HCT116 (cell line): ENCODE measurements around the gene TOP1. TPM values are rescaled to one million over a fixed set of nuclear protein-coding genes. Genes with fewer than 3 reads are reported as not detected.

Experiments
- ATAC-seq: fragments of 200-7000 bp; cut with Tn5 transposase; 2 replicates; pipeline ENCODE4 v1.9.1; 2020; ENCODE audit warnings: mild to moderate bottlenecking, moderate library complexity
- BruUV-seq: library from RNA; stranded (reverse); fragments of 400-500 nt; replicated peaks from 2 replicates; lab custom pipeline; 2021; lab: Mats Ljungman, UMichigan
- CTCF ChIA-PET: fragments of 300-600 bp; sonication (Branson Sonifier 250); formaldehyde crosslinking; loops from one replicate; lab custom pipeline; 2021; ENCODE audit warnings: antibody characterized with exemption; lab: Charles Lee
- POLR2A ChIA-PET: fragments of 300-600, 350-600 bp; sonication (Branson Sonifier 250); formaldehyde crosslinking; loops from one replicate; lab custom pipeline; 2021; ENCODE audit warnings: antibody characterized with exemption; lab: Charles Lee
- RAD21 ChIA-PET, 2 experiments: fragments of 300-600 bp; sonication (Branson Sonifier 250); formaldehyde crosslinking; loops; one replicate each; lab custom pipeline; 2023; ENCODE audit warnings: low total read pairs in 2 of 2; ENCODE audit not compliant: uncharacterized antibody in 2 of 2, unreplicated experiment in 2 of 2, low non-redundant PET in 1 of 2; lab: Charles Lee
- DNase-seq: peaks from one replicate; pipeline ENCODE4 v3.0.0-alpha.2; 2010; ENCODE audit warnings: low read depth, low spot score
- H2AFZ ChIP-seq: fragments of 200-600 bp; shearing (Covaris generic), sonication (generic); 2 replicates; pipeline ENCODE4 v1.6.1; 2017; ENCODE audit warnings: low read depth, mixed run types, mixed read lengths, antibody characterized with exemption, low read length; ENCODE audit not compliant: poor library complexity, severe bottlenecking
- H3K27ac ChIP-seq: 2 replicates; pipeline ENCODE4 v1.5.1; 2012; ENCODE audit warnings: low read depth, low read length
- H3K27me3 ChIP-seq: fragments of 200-600 bp; sonication (generic); 2 replicates; pipeline ENCODE4 v1.6.1; 2016; ENCODE audit warnings: mixed run types, low read length, mixed read lengths; ENCODE audit not compliant: insufficient read depth
- H3K36me3 ChIP-seq, 2 experiments: fragments of 200-500 bp in 1 of 2; fragments of 200-600 bp in 1 of 2; sonication (Bioruptor generic) in 1 of 2; sonication (generic) in 1 of 2; 2 replicates each; pipeline versions ENCODE4 v1.5.1 to v1.6.1; 2014 to 2016; ENCODE audit warnings: low read length in 2 of 2, inconsistent platforms in 1 of 2, mixed read lengths in 1 of 2, mixed run types in 1 of 2; ENCODE audit not compliant: insufficient read depth in 2 of 2, control insufficient read depth in 1 of 2
- H3K4me1 ChIP-seq, 2 experiments: fragments of 200-600 bp in 1 of 2; sonication (generic) in 1 of 2; 2 replicates each; pipeline versions ENCODE4 v1.5.1 to v1.6.1; 2012 to 2017; ENCODE audit warnings: low read length in 2 of 2, inconsistent platforms in 1 of 2, mild to moderate bottlenecking in 1 of 2, mixed read lengths in 1 of 2, mixed run types in 1 of 2, moderate library complexity in 1 of 2; ENCODE audit not compliant: insufficient read depth in 2 of 2, control insufficient read depth in 1 of 2
- H3K4me2 ChIP-seq: fragments of 200-600 bp; sonication (generic); 2 replicates; pipeline ENCODE4 v1.6.1; 2017; ENCODE audit warnings: mixed run types, low read length, mixed read lengths
- H3K4me3 ChIP-seq, 2 experiments: fragments of 200-600 bp in 1 of 2; sonication (generic) in 1 of 2; replicated peaks in 1 of 2; 2 replicates each; pipeline ENCODE4 v1.5.1; 2011 to 2016; ENCODE audit warnings: low read length in 2 of 2, control low read depth in 1 of 2, low read depth in 1 of 2, mild to moderate bottlenecking in 1 of 2, mixed read lengths in 1 of 2, mixed run types in 1 of 2
- H3K79me2 ChIP-seq: fragments of 200-600 bp; sonication (generic); 2 replicates; pipeline ENCODE4 v1.6.1; 2017; ENCODE audit warnings: mild to moderate bottlenecking, mixed run types, low read length, moderate library complexity, mixed read lengths; ENCODE audit not compliant: insufficient read depth
- H3K9ac ChIP-seq: fragments of 200-600 bp; sonication (generic); 2 replicates; pipeline ENCODE4 v1.6.1; 2016; ENCODE audit warnings: low read length, mixed read lengths
- H3K9me2 ChIP-seq: fragments of 200-600 bp; sonication (generic), shearing (Covaris generic); 2 replicates; pipeline ENCODE4 v1.6.1; 2017; ENCODE audit warnings: mixed run types, mild to moderate bottlenecking, moderate library complexity; ENCODE audit not compliant: insufficient read depth
- H3K9me3 ChIP-seq, 2 experiments: fragments of 200-500 bp in 1 of 2; fragments of 200-600 bp in 1 of 2; sonication (Bioruptor generic) in 1 of 2; sonication (generic) in 1 of 2; 2 replicates each; pipeline ENCODE4 v1.6.1; 2014 to 2017; ENCODE audit warnings: low read length in 2 of 2, mixed read lengths in 2 of 2, inconsistent platforms in 1 of 2, low read depth in 1 of 2, mild to moderate bottlenecking in 1 of 2, mixed run types in 1 of 2, moderate library complexity in 1 of 2; ENCODE audit not compliant: control insufficient read depth in 1 of 2, insufficient read depth in 1 of 2
- H4K20me1 ChIP-seq: fragments of 200-600 bp; sonication (generic), shearing (Covaris generic); 2 replicates; pipeline ENCODE4 v1.6.1; 2017; ENCODE audit warnings: mixed run types, mild to moderate bottlenecking, moderate library complexity; ENCODE audit not compliant: insufficient read depth
- CBX3 ChIP-seq: IDR thresholded peaks from 2 replicates; pipeline ENCODE4 v1.6.1; 2012; ENCODE audit warnings: low read depth
- CEBPB ChIP-seq: IDR thresholded peaks from 2 replicates; pipeline ENCODE4 v1.6.1; 2012; ENCODE audit warnings: low read depth
- EGR1 ChIP-seq: IDR thresholded peaks from 2 replicates; pipeline ENCODE4 v1.6.1; 2012; ENCODE audit warnings: low read depth
- EZH2 ChIP-seq: fragments of 200-600 bp; sonication (generic); IDR thresholded peaks from 2 replicates; pipeline ENCODE4 v1.6.1; 2017; ENCODE audit warnings: antibody characterized with exemption, mixed run types
- FOSL1 ChIP-seq: IDR thresholded peaks from 2 replicates; pipeline ENCODE4 v1.6.1; 2012; ENCODE audit warnings: low read depth
- POLR2AphosphoS5 ChIP-seq: IDR thresholded peaks from 2 replicates; pipeline ENCODE4 v1.6.1; 2011; ENCODE audit warnings: mild to moderate bottlenecking, low read depth, low read length, moderate library complexity
- SIN3A ChIP-seq: IDR thresholded peaks from 2 replicates; pipeline ENCODE4 v1.6.1; 2012; ENCODE audit warnings: low read depth
- YY1 ChIP-seq: IDR thresholded peaks from 2 replicates; pipeline ENCODE4 v1.6.1; 2011; ENCODE audit warnings: low read length, low read depth, moderate library complexity, mild to moderate bottlenecking; ENCODE audit not compliant: insufficient replicate concordance; ENCODE audit errors: extremely low read depth
- intact Hi-C: fragments of 100-400 bp; cut with micrococcal nuclease; formaldehyde crosslinking; loops from 2 replicates; pipeline ENCODE4 v1.10.0; 2022
- total RNA-seq: library from RNA; stranded (reverse); gene quantifications from one replicate; pipeline ENCODE4 v1.2.1, GENCODE V29; 2021; ENCODE audit not compliant: unreplicated experiment
- TF ChIP-seq, protein P1 (sequence below): IDR thresholded peaks from 2 replicates; pipeline ENCODE4 v1.6.1; 2012; ENCODE audit warnings: low read depth
- TF ChIP-seq, protein P2 (sequence below): IDR thresholded peaks from 2 replicates; pipeline ENCODE4 v1.6.1; 2012

Gene TOP1
- total RNA-seq, 1 experiment from 2014 or later: 190 TPM

DNA sequence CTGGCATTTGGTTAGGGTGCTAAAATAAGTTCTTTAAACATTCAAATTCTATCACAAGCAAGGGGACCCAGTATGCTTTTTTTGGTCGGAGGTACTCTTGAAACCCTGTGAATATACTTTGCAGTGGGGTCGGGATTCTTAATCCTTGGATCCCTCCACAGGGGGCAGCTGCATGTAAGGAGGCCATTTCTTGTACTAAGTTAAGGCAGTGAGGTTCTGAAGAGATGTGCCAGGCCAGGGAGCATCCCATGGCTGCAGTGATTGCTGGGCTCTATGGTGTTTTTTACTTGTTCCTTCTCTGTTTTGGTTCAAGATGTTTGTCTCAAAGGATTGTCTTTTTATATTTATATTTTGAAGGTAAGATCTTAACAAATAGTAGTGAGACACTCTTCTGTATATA lies 50.4 kb downstream of the TOP1 start:
- no peak overlapping the region for H3K4me3 ChIP-seq
- no peaks in the 10 kb centered on the region for H3K9me3 ChIP-seq
- H4K20me1 ChIP-seq: peaks cover 11% of the 10 kb centered on the region; the same call in 1 of the 2 replicates
- no peak overlapping the region for H2AFZ ChIP-seq
- H3K9me2 ChIP-seq: no peaks in the 10 kb centered on the region
- ATAC-seq: no peak
- H3K9ac ChIP-seq: no peak overlapping the region
- no peak overlapping the region for H3K4me2 ChIP-seq
- no peak overlapping the region for H3K27ac ChIP-seq
- ChIA-PET POLR2A (no interaction called here), RAD21 (interaction anchor here (1.0 to 1.2 kb wide), 2 partner anchors 89 kb away, joined by 4 to 5 read pairs; no protein-coding TSS in a partner anchor), CTCF (interaction anchor here (0.8 to 2.2 kb wide), 3 partner anchors 10 to 88 kb away, joined by 3 to 17 read pairs (median 7); no protein-coding TSS in a partner anchor)
- intact Hi-C loops: loop anchor here (5.0 kb wide), 1 partner anchor 112 kb away; no protein-coding TSS in a partner anchor
- peaks cover 83% of the 10 kb centered on the region for H3K79me2 ChIP-seq
- no TSS peak for BruUV-seq
- TF ChIP-seq CBX3 (no peak), POLR2AphosphoS5 (0 out of 2 replicates have a peak, but pooled peaks have one; percentile 8), EGR1 (no peak)
- TF ChIP-seq, protein P1, sequence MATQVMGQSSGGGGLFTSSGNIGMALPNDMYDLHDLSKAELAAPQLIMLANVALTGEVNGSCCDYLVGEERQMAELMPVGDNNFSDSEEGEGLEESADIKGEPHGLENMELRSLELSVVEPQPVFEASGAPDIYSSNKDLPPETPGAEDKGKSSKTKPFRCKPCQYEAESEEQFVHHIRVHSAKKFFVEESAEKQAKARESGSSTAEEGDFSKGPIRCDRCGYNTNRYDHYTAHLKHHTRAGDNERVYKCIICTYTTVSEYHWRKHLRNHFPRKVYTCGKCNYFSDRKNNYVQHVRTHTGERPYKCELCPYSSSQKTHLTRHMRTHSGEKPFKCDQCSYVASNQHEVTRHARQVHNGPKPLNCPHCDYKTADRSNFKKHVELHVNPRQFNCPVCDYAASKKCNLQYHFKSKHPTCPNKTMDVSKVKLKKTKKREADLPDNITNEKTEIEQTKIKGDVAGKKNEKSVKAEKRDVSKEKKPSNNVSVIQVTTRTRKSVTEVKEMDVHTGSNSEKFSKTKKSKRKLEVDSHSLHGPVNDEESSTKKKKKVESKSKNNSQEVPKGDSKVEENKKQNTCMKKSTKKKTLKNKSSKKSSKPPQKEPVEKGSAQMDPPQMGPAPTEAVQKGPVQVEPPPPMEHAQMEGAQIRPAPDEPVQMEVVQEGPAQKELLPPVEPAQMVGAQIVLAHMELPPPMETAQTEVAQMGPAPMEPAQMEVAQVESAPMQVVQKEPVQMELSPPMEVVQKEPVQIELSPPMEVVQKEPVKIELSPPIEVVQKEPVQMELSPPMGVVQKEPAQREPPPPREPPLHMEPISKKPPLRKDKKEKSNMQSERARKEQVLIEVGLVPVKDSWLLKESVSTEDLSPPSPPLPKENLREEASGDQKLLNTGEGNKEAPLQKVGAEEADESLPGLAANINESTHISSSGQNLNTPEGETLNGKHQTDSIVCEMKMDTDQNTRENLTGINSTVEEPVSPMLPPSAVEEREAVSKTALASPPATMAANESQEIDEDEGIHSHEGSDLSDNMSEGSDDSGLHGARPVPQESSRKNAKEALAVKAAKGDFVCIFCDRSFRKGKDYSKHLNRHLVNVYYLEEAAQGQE: no peak
- peaks cover 0 to 1% of the 10 kb centered on the region in 2 experiments; a peak in 1 of 4 replicates for H3K4me1 ChIP-seq
- H3K36me3 ChIP-seq: peaks cover 56 to 69% of the 10 kb centered on the region in 2 experiments
- no peak for DNase-seq
- H3K27me3 ChIP-seq: no peaks in the 10 kb centered on the region

DNA sequence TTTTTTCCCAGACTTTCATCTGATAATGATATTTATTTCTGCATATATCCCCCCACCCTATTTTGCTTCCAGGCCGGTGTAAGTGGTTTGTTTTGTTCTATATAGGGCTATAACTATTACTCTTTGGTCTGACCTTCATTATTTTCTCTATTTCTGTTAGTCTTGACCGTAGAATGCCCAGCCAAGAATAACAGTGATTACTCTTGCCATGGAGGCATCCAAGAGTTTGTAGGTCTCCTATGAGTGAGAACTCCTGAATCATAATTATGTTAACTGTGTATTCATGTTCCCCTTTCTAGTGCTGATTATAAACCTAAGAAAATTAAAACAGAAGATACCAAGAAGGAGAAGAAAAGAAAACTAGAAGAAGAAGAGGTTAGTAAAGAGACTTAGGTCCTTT lies 52.2 kb downstream of the TOP1 start:
- TF ChIP-seq YY1: no peak
- no peak for TF ChIP-seq FOSL1
- TF ChIP-seq CEBPB: no peak
- TF ChIP-seq SIN3A: no peak
- no peak for TF ChIP-seq EZH2
- TF ChIP-seq, protein P2, sequence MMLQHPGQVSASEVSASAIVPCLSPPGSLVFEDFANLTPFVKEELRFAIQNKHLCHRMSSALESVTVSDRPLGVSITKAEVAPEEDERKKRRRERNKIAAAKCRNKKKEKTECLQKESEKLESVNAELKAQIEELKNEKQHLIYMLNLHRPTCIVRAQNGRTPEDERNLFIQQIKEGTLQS: no peak
- Histone ChIP-seq H3K9ac (no peak overlapping the region), H3K9me3 (no peaks in the 10 kb centered on the region), H3K27ac (no peak overlapping the region), H4K20me1 (peaks cover 11% of the 10 kb centered on the region; the same call in 1 of the 2 replicates), H3K9me2 (no peaks in the 10 kb centered on the region), H3K36me3 (peaks cover 73 to 86% of the 10 kb centered on the region in 2 experiments), H3K27me3 (no peaks in the 10 kb centered on the region), H3K79me2 (peaks cover 79% of the 10 kb centered on the region), H3K4me2 (no peak overlapping the region), H3K4me1 (no peaks in the 10 kb centered on the region), H3K4me3 (no peak overlapping the region), H2AFZ (no peak overlapping the region)
- ChIA-PET RAD21 (no interaction called here), POLR2A (no interaction called here), CTCF (no interaction called here)
- no TSS peak for BruUV-seq
- ATAC-seq (no peak), DNase-seq (no peak)
- intact Hi-C loops: no loop called here
